H9 (cell line): ENCODE measurements around the gene ABHD1. TPM values are rescaled to one million over a fixed set of nuclear protein-coding genes. Genes with fewer than 3 reads are reported as not detected.

Experiments
- DNase-seq: peaks from one replicate; pipeline ENCODE4 v3.0.0-alpha.2; 2017
- H2AFZ ChIP-seq: one replicate; pipeline ENCODE4 v1.6.1; 2013; ENCODE audit warnings: mild to moderate bottlenecking, low read length, control low read depth, moderate library complexity
- H2AK5ac ChIP-seq: 2 replicates; pipeline ENCODE4 v1.6.1; 2013; ENCODE audit warnings: low read length, control low read depth, mixed read lengths; ENCODE audit not compliant: insufficient read length
- H2BK120ac ChIP-seq: one replicate; pipeline ENCODE4 v1.6.1; 2013; ENCODE audit warnings: low read depth, mild to moderate bottlenecking, low read length, control low read depth, inconsistent platforms; ENCODE audit not compliant: poor library complexity, severe bottlenecking
- H2BK12ac ChIP-seq: 2 replicates; pipeline ENCODE4 v1.6.1; 2013; ENCODE audit warnings: low read length, control low read depth, mixed read lengths, low read depth; ENCODE audit not compliant: insufficient read length
- H2BK15ac ChIP-seq: 2 replicates; pipeline ENCODE4 v1.6.1; 2013; ENCODE audit warnings: low read depth, low read length, control low read depth
- H2BK20ac ChIP-seq: one replicate; pipeline ENCODE4 v1.6.1; 2013; ENCODE audit warnings: low read depth, mild to moderate bottlenecking, low read length, control low read depth, inconsistent platforms; ENCODE audit not compliant: poor library complexity, severe bottlenecking
- H2BK5ac ChIP-seq: 2 replicates; pipeline ENCODE4 v1.6.1; 2013; ENCODE audit warnings: low read length, control low read depth, mixed read lengths; ENCODE audit not compliant: insufficient read length
- H3K14ac ChIP-seq: 2 replicates; pipeline ENCODE4 v1.6.1; 2013; ENCODE audit warnings: low read length, control low read depth; ENCODE audit not compliant: insufficient read depth
- H3K18ac ChIP-seq: 2 replicates; pipeline ENCODE4 v1.6.1; 2013; ENCODE audit warnings: low read depth, mild to moderate bottlenecking, mixed read lengths, low read length, control low read depth; ENCODE audit not compliant: insufficient read length
- H3K23ac ChIP-seq: 2 replicates; pipeline ENCODE4 v1.6.1; 2013; ENCODE audit warnings: low read length, control low read depth, mixed read lengths, low read depth; ENCODE audit not compliant: insufficient read length
- H3K23me2 ChIP-seq: 2 replicates; pipeline ENCODE4 v1.6.1; 2013; ENCODE audit warnings: low read depth, mild to moderate bottlenecking, mixed read lengths, low read length, control low read depth; ENCODE audit not compliant: insufficient read length, poor library complexity, severe bottlenecking
- H3K27ac ChIP-seq: 2 replicates; pipeline ENCODE4 v1.5.1; 2013; ENCODE audit warnings: low read length, control low read depth, mixed read lengths, low read depth; ENCODE audit not compliant: insufficient read length
- H3K27me3 ChIP-seq: 2 replicates; pipeline ENCODE4 v1.6.1; 2013; ENCODE audit warnings: low read length, control low read depth, inconsistent platforms; ENCODE audit not compliant: insufficient read depth
- H3K4ac ChIP-seq: 2 replicates; pipeline ENCODE4 v1.6.1; 2013; ENCODE audit warnings: low read depth, mild to moderate bottlenecking, control low read depth, inconsistent platforms, low read length, moderate library complexity
- H3K4me1 ChIP-seq: 2 replicates; pipeline ENCODE4 v1.6.1; 2013; ENCODE audit warnings: low read length, control low read depth, inconsistent platforms; ENCODE audit not compliant: insufficient read depth
- H3K4me2 ChIP-seq: 2 replicates; pipeline ENCODE4 v1.6.1; 2013; ENCODE audit warnings: low read length, control low read depth, mixed read lengths; ENCODE audit not compliant: insufficient read length, insufficient read depth
- H3K56ac ChIP-seq: 2 replicates; pipeline ENCODE4 v1.6.1; 2013; ENCODE audit warnings: low read depth, mild to moderate bottlenecking, mixed read lengths, low read length, control low read depth; ENCODE audit not compliant: insufficient read length
- H3K79me1 ChIP-seq: 2 replicates; pipeline ENCODE4 v1.6.1; 2013; ENCODE audit warnings: low read depth, mild to moderate bottlenecking, moderate library complexity, low read length, control low read depth, inconsistent platforms; ENCODE audit not compliant: insufficient read depth, poor library complexity, severe bottlenecking
- H3K79me2 ChIP-seq: 2 replicates; pipeline ENCODE4 v1.6.1; 2013; ENCODE audit warnings: low read length, control low read depth, inconsistent platforms; ENCODE audit not compliant: insufficient read depth
- H3K9ac ChIP-seq: 2 replicates; pipeline ENCODE4 v1.6.1; 2013; ENCODE audit warnings: low read length, control low read depth, mixed read lengths; ENCODE audit not compliant: insufficient read length; ENCODE audit errors: extremely low read depth
- H3K9me3 ChIP-seq: one replicate; pipeline ENCODE4 v1.6.1; 2013; ENCODE audit warnings: low read depth, low read length, inconsistent platforms; ENCODE audit not compliant: control insufficient read depth
- H3T11ph ChIP-seq: one replicate; pipeline ENCODE4 v1.6.1; 2013; ENCODE audit warnings: mild to moderate bottlenecking, low read length, control low read depth, inconsistent platforms
- H4K20me1 ChIP-seq: one replicate; pipeline ENCODE4 v1.6.1; 2013; ENCODE audit not compliant: control insufficient read depth, insufficient read length, insufficient read depth
- H4K5ac ChIP-seq: 2 replicates; pipeline ENCODE4 v1.6.1; 2013; ENCODE audit warnings: low read depth, mild to moderate bottlenecking, mixed read lengths, low read length, control low read depth; ENCODE audit not compliant: insufficient read length
- H4K8ac ChIP-seq: replicated peaks from 2 replicates; pipeline ENCODE4 v1.6.1; 2013; ENCODE audit warnings: low read length, control low read depth, mixed read lengths, low read depth; ENCODE audit not compliant: insufficient read length
- H4K91ac ChIP-seq: 2 replicates; pipeline ENCODE4 v1.6.1; 2013; ENCODE audit warnings: low read depth, mild to moderate bottlenecking, moderate library complexity, mixed read lengths, low read length, control low read depth; ENCODE audit not compliant: insufficient read length
- H3K27ac Mint-ChIP-seq, 3 experiments: 2 replicates in 2 of 3; 3 replicates in 1 of 3; pipeline ENCODE4 v1.8.0; 2020 to 2021; ENCODE audit warnings: mixed read lengths in 3 of 3, mild to moderate bottlenecking in 1 of 3, moderate library complexity in 1 of 3
- H3K27me3 Mint-ChIP-seq: 2 replicates; pipeline ENCODE4 v1.8.0; 2021; ENCODE audit warnings: low read depth, mild to moderate bottlenecking, moderate library complexity, mixed read lengths
- H3K36me3 Mint-ChIP-seq, 3 experiments: 2 replicates in 2 of 3; 3 replicates in 1 of 3; pipeline ENCODE4 v1.8.0; 2020 to 2021; ENCODE audit warnings: low read depth in 3 of 3, mixed read lengths in 3 of 3; ENCODE audit not compliant: insufficient read depth in 1 of 3
- H3K4me1 Mint-ChIP-seq, 2 experiments: 2 replicates each; pipeline ENCODE4 v1.8.0; 2020; ENCODE audit warnings: mixed read lengths in 2 of 2
- H3K4me3 Mint-ChIP-seq, 2 experiments: 2 replicates in 1 of 2; 3 replicates in 1 of 2; pipeline ENCODE4 v1.8.0; 2020 to 2021; ENCODE audit warnings: mild to moderate bottlenecking in 2 of 2, mixed read lengths in 2 of 2, moderate library complexity in 1 of 2
- H3K9me3 Mint-ChIP-seq, 2 experiments: 2 replicates in 1 of 2; 3 replicates in 1 of 2; pipeline ENCODE4 v1.8.0; 2020; ENCODE audit warnings: mild to moderate bottlenecking in 2 of 2, mixed read lengths in 2 of 2, moderate library complexity in 1 of 2
- CTCF ChIP-seq: fragments of 200-600 bp; sonication (generic); conservative IDR thresholded peaks from 3 replicates; pipeline ENCODE4 v1.8.0; 2021; ENCODE audit warnings: antibody characterized with exemption, mild to moderate bottlenecking
- WGBS: extraction: QIAGEN DNeasy Blood & Tissue Kit; methylation state at CpG from one replicate; pipeline ENCODE4 v1.1.7; 2013; ENCODE audit warnings: missing lambda C conversion rate, low lambda C conversion rate, mixed read lengths; ENCODE audit not compliant: insufficient read length; ENCODE audit errors: extremely low coverage; 5-methylcytosine and 5-hydroxymethylcytosine counted together
- total RNA-seq: library from RNA; stranded (reverse); gene quantifications from 2 replicates; pipeline ENCODE4 v1.2.1, GENCODE V29; 2021

Gene ABHD1
- total RNA-seq, 1 experiment from 2014 or later: 0.31 TPM

- Mint-ChIP-seq H3K4me1 (peaks cover 0 to 6% of the 10 kb centered on the region in 2 experiments; a peak in 2 of 4 replicates), H3K27me3 (peaks cover 17% of the 10 kb centered on the region), H3K9me3 (no peaks in the 10 kb centered on the region), H3K27ac (no peak overlapping the region), H3K4me3 (no peak overlapping the region), H3K36me3 (no peaks in the 10 kb centered on the region)
- Histone ChIP-seq H2AK5ac (no peak overlapping the region), H3K23ac (no peak overlapping the region), H3K27ac (no peak overlapping the region), H3T11ph (no peak overlapping the region), H3K23me2 (no peaks in the 10 kb centered on the region), H3K4me1 (no peaks in the 10 kb centered on the region), H4K8ac (no peak overlapping the region), H3K18ac (no peak overlapping the region), H3K4ac (no peak overlapping the region), H3K79me2 (no peaks in the 10 kb centered on the region), H2AFZ (no peak overlapping the region), H2BK20ac (no peak overlapping the region), H3K9ac (no peak overlapping the region), H3K9me3 (no peaks in the 10 kb centered on the region), H2BK12ac (no peak overlapping the region), H3K27me3 (no peaks in the 10 kb centered on the region), H3K14ac (no peak overlapping the region), H2BK5ac (no peak overlapping the region), H4K5ac (no peak overlapping the region), H3K4me2 (no peak overlapping the region), H2BK15ac (no peak overlapping the region), H3K79me1 (no peaks in the 10 kb centered on the region), H4K91ac (no peak overlapping the region), H3K56ac (no peak overlapping the region), H4K20me1 (no peaks in the 10 kb centered on the region), H2BK120ac (no peak overlapping the region)
- no peak for TF ChIP-seq CTCF
- WGBS: 100% methylated on average over 1 of the region's 6 CpGs
- DNase-seq: no peak
Observed at GRCh38 chr2:27174638-27175037, 51.0 kb downstream of the ABHD1 start.
